HepG2 (cell line): ENCODE results near the gene OTOGL. TPM values are rescaled to one million over a fixed set of nuclear protein-coding genes. Genes with fewer than 3 reads are reported as not detected.

Source experiments
- ATAC-seq: fragments of 200-7000 bp; cut with Tn5 transposase; 3 replicates; pipeline ENCODE4 v1.9.1; 2020; ENCODE audit warnings: mild to moderate bottlenecking, moderate library complexity
- BruUV-seq: library from RNA; stranded (reverse); fragments of 400-500 nt; replicated peaks from 2 replicates; lab custom pipeline; 2021; lab: Mats Ljungman, UMichigan
- CTCF ChIA-PET: fragments of 300-600 bp; formaldehyde crosslinking; extraction: SDS; loops from one replicate; lab custom pipeline; 2021; ENCODE audit warnings: low total read pairs, inconsistent platforms, low intra/inter-chr PET ratio; lab: Yijun Ruan, JAX
- POLR2A ChIA-PET: fragments of 350-600 bp; sonication (Branson Sonifier 250); formaldehyde crosslinking; loops from one replicate; lab custom pipeline; 2020; ENCODE audit warnings: antibody characterized with exemption, inconsistent platforms; lab: Yijun Ruan, JAX
- DNase-seq: peaks from one replicate; pipeline ENCODE4 v3.0.0-alpha.2; 2015; ENCODE audit warnings: low spot score
- FAIRE-seq: peaks from 3 replicates; lab custom pipeline; 2011; peaks lifted over from hg19 to GRCh38; lab: Jason Lieb, UNC
- H2AFZ ChIP-seq: one replicate; pipeline ENCODE4 v1.6.1; 2011; ENCODE audit warnings: low read length, inconsistent platforms
- H3K27ac ChIP-seq: fragments of 300-600 bp; 3 replicates; pipeline ENCODE4 v1.8.0; 2011; ENCODE audit warnings: mixed run types, mild to moderate bottlenecking, mixed read lengths, low read length, inconsistent platforms; ENCODE audit not compliant: insufficient read depth; ENCODE audit errors: extremely low read length
- H3K27me3 ChIP-seq, 2 experiments: fragments of 200-600 bp in 1 of 2; 2 replicates in 1 of 2; 3 replicates in 1 of 2; pipeline versions ENCODE4 v1.6.0 to v1.8.0; 2011; ENCODE audit warnings: low read length in 2 of 2, mild to moderate bottlenecking in 2 of 2, moderate library complexity in 2 of 2, inconsistent platforms in 1 of 2; ENCODE audit not compliant: insufficient read depth in 2 of 2, control insufficient read depth in 1 of 2
- H3K36me3 ChIP-seq, 2 experiments: fragments of 200-600 bp in 1 of 2; replicated peaks in 1 of 2; 2 replicates in 1 of 2; 3 replicates in 1 of 2; pipeline versions ENCODE4 v1.5.1 to v1.8.0; 2011; ENCODE audit warnings: low read length in 2 of 2, inconsistent platforms in 1 of 2; ENCODE audit not compliant: insufficient read depth in 2 of 2, control insufficient read depth in 1 of 2
- H3K4me1 ChIP-seq: 2 replicates; pipeline ENCODE4 v1.5.1; 2012; ENCODE audit warnings: low read length, inconsistent platforms; ENCODE audit not compliant: insufficient read depth
- H3K4me2 ChIP-seq: 2 replicates; pipeline ENCODE4 v1.6.0; 2011; ENCODE audit warnings: low read depth, low read length, inconsistent platforms
- H3K4me3 ChIP-seq, 3 experiments: fragments of 200-600 bp in 1 of 3; sonication (generic), shearing (Covaris generic) in 1 of 3; replicated peaks in 1 of 3; 2 replicates each; pipeline ENCODE4 v1.5.1; 2011 to 2016; ENCODE audit warnings: low read length in 3 of 3, inconsistent platforms in 2 of 3, low read depth in 2 of 3, mild to moderate bottlenecking in 2 of 3, control low read depth in 1 of 3, mixed read lengths in 1 of 3; ENCODE audit not compliant: insufficient read depth in 1 of 3
- H3K79me2 ChIP-seq: one replicate; pipeline ENCODE4 v1.6.1; 2011; ENCODE audit warnings: low read length, inconsistent platforms; ENCODE audit not compliant: insufficient read depth
- H3K9ac ChIP-seq: 2 replicates; pipeline ENCODE4 v1.6.0; 2011; ENCODE audit warnings: mild to moderate bottlenecking, low read depth, low read length, inconsistent platforms; ENCODE audit not compliant: insufficient read depth
- H3K9me3 ChIP-seq: 2 replicates; pipeline ENCODE4 v1.5.1; 2012; ENCODE audit warnings: mild to moderate bottlenecking, low read length
- H4K20me1 ChIP-seq: 2 replicates; pipeline ENCODE4 v1.6.0; 2011; ENCODE audit warnings: inconsistent platforms, mild to moderate bottlenecking, low read length, moderate library complexity; ENCODE audit not compliant: insufficient read depth
- ATF1 ChIP-seq: IDR thresholded peaks from 2 replicates; pipeline ENCODE4 v1.6.1; 2016; ENCODE audit warnings: mild to moderate bottlenecking, control low read depth
- DBP ChIP-seq: sonication (generic); formaldehyde crosslinking; IDR thresholded peaks from 2 replicates; pipeline ENCODE4 v1.4.0; 2020; ENCODE audit warnings: missing genetic modification reagents; ENCODE audit errors: not compliant biosample characterization
- EP300 ChIP-seq, 3 experiments: sonication (generic) in 1 of 3; formaldehyde crosslinking in 1 of 3; IDR thresholded peaks; 2 replicates each; pipeline versions ENCODE4 v1.5.1 to v1.6.1; 2011 to 2020; ENCODE audit warnings: low read depth in 2 of 3, low read length in 2 of 3, borderline replicate concordance in 1 of 3, improper control_type of control experiment in 1 of 3, mild to moderate bottlenecking in 1 of 3, missing genetic modification reagents in 1 of 3, moderate library complexity in 1 of 3
- FOXP4 ChIP-seq: sonication (generic); formaldehyde crosslinking; IDR thresholded peaks from 2 replicates; pipeline ENCODE4 v1.4.0; 2020; ENCODE audit warnings: missing genetic modification reagents
- HNF4A ChIP-seq: sonication (generic); formaldehyde crosslinking; IDR thresholded peaks from 2 replicates; pipeline ENCODE4 v1.4.0; 2020; ENCODE audit warnings: missing genetic modification reagents
- MTA1 ChIP-seq: sonication (generic); formaldehyde crosslinking; IDR thresholded peaks from 2 replicates; pipeline ENCODE4 v1.4.0; 2020; ENCODE audit warnings: missing genetic modification reagents, mild to moderate bottlenecking, borderline replicate concordance
- NCOA1 ChIP-seq: sonication (generic); formaldehyde crosslinking; IDR thresholded peaks from 2 replicates; pipeline ENCODE4 v1.9.0; 2021; ENCODE audit warnings: missing genetic modification reagents
- SAP130 ChIP-seq: IDR thresholded peaks from 2 replicates; pipeline ENCODE4 v1.6.1; 2016; ENCODE audit warnings: low read depth
- SOX13 ChIP-seq, 3 experiments: fragments of 450-650 bp in 1 of 3; sonication (generic) in 1 of 3; formaldehyde crosslinking in 1 of 3; IDR thresholded peaks in 2 of 3; conservative IDR thresholded peaks in 1 of 3; 2 replicates each; pipeline versions ENCODE4 v1.5.0 to v1.6.1; 2016 to 2020; ENCODE audit warnings: antibody characterized with exemption in 1 of 3, mild to moderate bottlenecking in 1 of 3, missing compliant biosample characterization in 1 of 3, missing genetic modification reagents in 1 of 3, moderate library complexity in 1 of 3
- ZMAT5 ChIP-seq: sonication (generic); formaldehyde crosslinking; IDR thresholded peaks from 2 replicates; pipeline ENCODE4 v1.5.0; 2020; ENCODE audit warnings: mild to moderate bottlenecking, low read depth, missing genetic modification reagents, borderline replicate concordance
- ZNF12 ChIP-seq: sonication (generic); formaldehyde crosslinking; IDR thresholded peaks from 2 replicates; pipeline ENCODE4 v1.5.0; 2020; ENCODE audit warnings: missing genetic modification reagents
- ZNF160 ChIP-seq: sonication (generic); formaldehyde crosslinking; IDR thresholded peaks from 2 replicates; pipeline ENCODE4 v1.8.0; 2022; ENCODE audit warnings: mild to moderate bottlenecking, inconsistent platforms, missing genetic modification reagents
- ZNF18 ChIP-seq: sonication (generic); formaldehyde crosslinking; IDR thresholded peaks from 2 replicates; pipeline ENCODE4 v1.8.0; 2022; ENCODE audit warnings: mild to moderate bottlenecking, missing genetic modification reagents; ENCODE audit not compliant: insufficient replicate concordance
- ZNF180 ChIP-seq: sonication (generic); formaldehyde crosslinking; IDR thresholded peaks from 2 replicates; pipeline ENCODE4 v1.4.0; 2020; ENCODE audit warnings: low read depth, missing genetic modification reagents, borderline replicate concordance
- ZNF367 ChIP-seq: sonication (generic); formaldehyde crosslinking; IDR thresholded peaks from 2 replicates; pipeline ENCODE4 v1.4.0; 2020; ENCODE audit warnings: missing genetic modification reagents, borderline replicate concordance
- ZNF576 ChIP-seq: sonication (generic); formaldehyde crosslinking; IDR thresholded peaks from 2 replicates; pipeline ENCODE4 v1.4.0; 2020; ENCODE audit warnings: mild to moderate bottlenecking, missing genetic modification reagents
- ZNF839 ChIP-seq: sonication (generic); formaldehyde crosslinking; IDR thresholded peaks from 2 replicates; pipeline ENCODE4 v1.4.0; 2020; ENCODE audit warnings: missing genetic modification reagents, mild to moderate bottlenecking, borderline replicate concordance
- ZSCAN25 ChIP-seq: sonication (generic); formaldehyde crosslinking; IDR thresholded peaks from 2 replicates; pipeline ENCODE4 v1.8.0; 2022; ENCODE audit warnings: mild to moderate bottlenecking, missing genetic modification reagents
- WGBS: methylation state at CpG from one replicate; pipeline ENCODE4 v1.1.6; 2017; ENCODE audit warnings: low lambda C conversion rate; 5-methylcytosine and 5-hydroxymethylcytosine counted together
- in situ Hi-C: cut with HindIII; loops from 2 replicates; pipeline ENCODE4 v1.10.0; 2017; ENCODE audit warnings: low pct_unique_long_range_greater_than_20kb; ENCODE audit not compliant: extremely low pct_ligation_motif_present
- intact Hi-C: fragments of 100-400 bp; cut with micrococcal nuclease; formaldehyde crosslinking; loops from one replicate; pipeline ENCODE4 v1.10.0; 2022; ENCODE audit not compliant: unreplicated experiment
- polyA plus RNA-seq, 8 experiments: library from polyadenylated mRNA; depleted of rRNA in 3 of 8; stranded (reverse) in 7 of 8; unstranded in 1 of 8; fragments of >200 nt; fragmentation: Illumina TruSeq in 4 of 8; extraction: Trizol in 4 of 8; gene quantifications; 2 replicates each; pipeline versions ENCODE4 v1.2.1 to v1.2.3, GENCODE V29; 2011 to 2016; ENCODE audit warnings: low read depth in 4 of 8, missing spikeins in 1 of 8, mixed read lengths in 1 of 8; ENCODE audit not compliant: insufficient read depth in 1 of 8
- total RNA-seq, 5 experiments: library from RNA; depleted of rRNA; stranded (reverse); fragments of >200 nt; fragmentation: Illumina TruSeq; extraction: Trizol; gene quantifications; 2 replicates each; pipeline ENCODE4 v1.2.3, GENCODE V29; 2016; ENCODE audit warnings: low read depth in 1 of 5

The OTOGL gene
- total and polyA plus RNA-seq, 2 of the 13 experiments (the other 11 are each of a cell fraction or from before 2014, with no cell fraction given): not detected

GRCh38 chr12:80208071-80208470 lies 108.7 kb downstream of the OTOGL start:
- CTCF ChIA-PET: no interaction called here
- 0% methylated on average over 1 of the region's 1 CpG for WGBS
- in situ Hi-C loops: no loop called here
- no peak for TF ChIP-seq SAP130 (CRISPR knock-in tag)
- no peak for TF ChIP-seq MTA1 (CRISPR knock-in tag)
- TF ChIP-seq ZSCAN25 (CRISPR knock-in tag): no peak
- no peak for TF ChIP-seq DBP (CRISPR knock-in tag)
- TF ChIP-seq NCOA1: no peak
- TF ChIP-seq ZNF367: no peak
- TF ChIP-seq HNF4A (CRISPR knock-in tag): no peak
- TF ChIP-seq ZNF180: no peak
- TF ChIP-seq ZNF18 (CRISPR knock-in tag): no peak
- no peak for TF ChIP-seq ZMAT5 (CRISPR knock-in tag)
- TF ChIP-seq ZNF839: no peak
- TF ChIP-seq FOXP4 (CRISPR knock-in tag): no peak
- no peak for TF ChIP-seq ZNF576 (CRISPR knock-in tag)
- no peak for TF ChIP-seq SOX13 (IDR thresholded peaks at IDR 0.05)
- no peak for TF ChIP-seq SOX13 (CRISPR knock-in tag; conservative IDR thresholded peaks at IDR 0.05 in 1 of 2, IDR thresholded peaks at IDR 0.05 in 1 of 2)
- TF ChIP-seq EP300 (IDR thresholded peaks at IDR 0.05; ENCODE audit: low read depth in 2 of 2, low read length in 2 of 2): no peak
- no peak for TF ChIP-seq EP300 (CRISPR knock-in tag; IDR thresholded peaks at IDR 0.05; ENCODE audit: borderline replicate concordance)
- no peak for TF ChIP-seq ATF1 (CRISPR knock-in tag)
- TF ChIP-seq ZNF12 (CRISPR knock-in tag): no peak
- TF ChIP-seq ZNF160 (CRISPR knock-in tag): no peak

More at GRCh38 chr12:80208071-80208470, 108.7 kb downstream of the OTOGL start:
- ATAC-seq (no peak), DNase-seq (no peak), FAIRE-seq (no peak)
- Histone ChIP-seq H2AFZ (no peak overlapping the region), H3K4me3 (no peak overlapping the region), H3K36me3 (no peaks in the 10 kb centered on the region), H3K27me3 (no peaks in the 10 kb centered on the region), H3K9me3 (no peaks in the 10 kb centered on the region), H3K4me1 (0 out of 2 replicates have a peak, but pooled peaks cover 7% of the 10 kb centered on the region), H4K20me1 (no peaks in the 10 kb centered on the region; the same call in 1 of the 2 replicates), H3K4me2 (no peak overlapping the region), H3K79me2 (no peaks in the 10 kb centered on the region), H3K9ac (no peak overlapping the region), H3K27ac (no peak overlapping the region)
- POLR2A ChIA-PET: no interaction called here
- intact Hi-C loops: no loop called here
- BruUV-seq: no TSS peak
